Mesenchymal stem cell (in vitro differentiated cells and primary cell): ENCODE data around the gene MMP24OS.
A peak's percentile ranks its signal among the peaks of the same experiment; 100 is the strongest.

Experiments used
- DNase-seq: peaks from one replicate; pipeline ENCODE4 v3.0.0-alpha.2; 2013
- H2AFZ ChIP-seq: one replicate; pipeline ENCODE4 v1.6.1; 2013; ENCODE audit warnings: low read depth, mild to moderate bottlenecking, control low read depth, inconsistent platforms, low read length, moderate library complexity
- H2AK5ac ChIP-seq: 2 replicates; pipeline ENCODE4 v1.6.1; 2013; ENCODE audit warnings: low read length, moderate library complexity, mild to moderate bottlenecking, inconsistent platforms; ENCODE audit not compliant: severe bottlenecking
- H2BK120ac ChIP-seq: one replicate; pipeline ENCODE4 v1.6.1; 2013; ENCODE audit warnings: low read depth, mild to moderate bottlenecking, inconsistent platforms, low read length, moderate library complexity
- H2BK12ac ChIP-seq, 2 experiments: one replicate each; pipeline ENCODE4 v1.6.1; 2013; ENCODE audit warnings: inconsistent platforms in 2 of 2, low read length in 2 of 2, mild to moderate bottlenecking in 2 of 2, moderate library complexity in 2 of 2, control low read depth in 1 of 2
- H2BK15ac ChIP-seq: one replicate; pipeline ENCODE4 v1.6.1; 2013; ENCODE audit warnings: mild to moderate bottlenecking, low read depth, inconsistent platforms; ENCODE audit not compliant: poor library complexity, severe bottlenecking
- H2BK5ac ChIP-seq: 2 replicates; pipeline ENCODE4 v1.6.1; 2013; ENCODE audit warnings: low read depth, mild to moderate bottlenecking, low read length, control low read depth, inconsistent platforms; ENCODE audit not compliant: poor library complexity, severe bottlenecking
- H3K14ac ChIP-seq, 2 experiments: one replicate each; pipeline ENCODE4 v1.6.1; 2013; ENCODE audit warnings: inconsistent platforms in 2 of 2, low read length in 2 of 2, control low read depth in 1 of 2, mild to moderate bottlenecking in 1 of 2, moderate library complexity in 1 of 2
- H3K18ac ChIP-seq, 2 experiments: one replicate each; pipeline ENCODE4 v1.6.1; 2013; ENCODE audit warnings: inconsistent platforms in 2 of 2, low read length in 2 of 2, control low read depth in 1 of 2, low read depth in 1 of 2, mild to moderate bottlenecking in 1 of 2
- H3K23ac ChIP-seq, 2 experiments: one replicate each; pipeline ENCODE4 v1.6.1; 2013; ENCODE audit warnings: inconsistent platforms in 2 of 2, low read length in 2 of 2, mild to moderate bottlenecking in 2 of 2, moderate library complexity in 2 of 2, control low read depth in 1 of 2
- H3K27ac ChIP-seq: 2 replicates; pipeline ENCODE4 v1.5.1; 2013; ENCODE audit warnings: mild to moderate bottlenecking, moderate library complexity, low read length, control low read depth, inconsistent platforms; ENCODE audit not compliant: poor library complexity, severe bottlenecking
- H3K27me3 ChIP-seq, 2 experiments: 2 replicates each; pipeline versions ENCODE4 v1.6.1 to v1.7.0; 2013; ENCODE audit warnings: low read length in 2 of 2, mild to moderate bottlenecking in 2 of 2, moderate library complexity in 2 of 2, control low read depth in 1 of 2, inconsistent platforms in 1 of 2; ENCODE audit not compliant: control insufficient read depth in 1 of 2, insufficient read depth in 1 of 2
- H3K36me3 ChIP-seq, 2 experiments: 2 replicates each; pipeline versions ENCODE4 v1.6.1 to v1.7.0; 2013; ENCODE audit warnings: low read length in 2 of 2, control low read depth in 1 of 2, inconsistent platforms in 1 of 2, low read depth in 1 of 2, mild to moderate bottlenecking in 1 of 2; ENCODE audit not compliant: insufficient read depth in 2 of 2, control insufficient read depth in 1 of 2
- H3K4ac ChIP-seq, 2 experiments: one replicate each; pipeline ENCODE4 v1.6.1; 2013; ENCODE audit warnings: inconsistent platforms in 2 of 2, low read length in 2 of 2, mild to moderate bottlenecking in 2 of 2, moderate library complexity in 2 of 2, control low read depth in 1 of 2, low read depth in 1 of 2
- H3K4me1 ChIP-seq: 2 replicates; pipeline ENCODE4 v1.6.1; 2013; ENCODE audit warnings: low read depth, low read length, control low read depth; ENCODE audit not compliant: control insufficient read depth, insufficient read depth
- H3K4me2 ChIP-seq: 2 replicates; pipeline ENCODE4 v1.6.1; 2013; ENCODE audit warnings: low read length, mild to moderate bottlenecking, inconsistent platforms; ENCODE audit not compliant: poor library complexity, severe bottlenecking
- H3K4me3 ChIP-seq, 2 experiments: 2 replicates each; pipeline versions ENCODE4 v1.5.1 to v1.7.0; 2013; ENCODE audit warnings: low read length in 2 of 2, mild to moderate bottlenecking in 2 of 2, control low read depth in 1 of 2, low read depth in 1 of 2; ENCODE audit not compliant: insufficient read depth in 1 of 2
- H3K79me1 ChIP-seq: replicated peaks from 2 replicates; pipeline ENCODE4 v1.6.1; 2013; ENCODE audit warnings: mild to moderate bottlenecking, control low read depth, low read length, inconsistent platforms; ENCODE audit not compliant: poor library complexity, severe bottlenecking
- H3K9ac ChIP-seq: 2 replicates; pipeline ENCODE4 v1.7.0; 2013; ENCODE audit warnings: mild to moderate bottlenecking, low read length, moderate library complexity
- H3K9me3 ChIP-seq: 2 replicates; pipeline ENCODE4 v1.7.0; 2013; ENCODE audit warnings: mild to moderate bottlenecking, low read length; ENCODE audit not compliant: control insufficient read depth
- H4K8ac ChIP-seq: one replicate; pipeline ENCODE4 v1.6.1; 2013; ENCODE audit warnings: inconsistent platforms, mild to moderate bottlenecking, low read length, moderate library complexity
- H4K91ac ChIP-seq: one replicate; pipeline ENCODE4 v1.6.1; 2013; ENCODE audit warnings: mild to moderate bottlenecking, low read length, inconsistent platforms
- WGBS: methylation state at CpG from one replicate; pipeline ENCODE4 v1.1.7; 2013; ENCODE audit warnings: mixed read lengths; 5-methylcytosine and 5-hydroxymethylcytosine counted together

The MMP24OS gene

DNA sequence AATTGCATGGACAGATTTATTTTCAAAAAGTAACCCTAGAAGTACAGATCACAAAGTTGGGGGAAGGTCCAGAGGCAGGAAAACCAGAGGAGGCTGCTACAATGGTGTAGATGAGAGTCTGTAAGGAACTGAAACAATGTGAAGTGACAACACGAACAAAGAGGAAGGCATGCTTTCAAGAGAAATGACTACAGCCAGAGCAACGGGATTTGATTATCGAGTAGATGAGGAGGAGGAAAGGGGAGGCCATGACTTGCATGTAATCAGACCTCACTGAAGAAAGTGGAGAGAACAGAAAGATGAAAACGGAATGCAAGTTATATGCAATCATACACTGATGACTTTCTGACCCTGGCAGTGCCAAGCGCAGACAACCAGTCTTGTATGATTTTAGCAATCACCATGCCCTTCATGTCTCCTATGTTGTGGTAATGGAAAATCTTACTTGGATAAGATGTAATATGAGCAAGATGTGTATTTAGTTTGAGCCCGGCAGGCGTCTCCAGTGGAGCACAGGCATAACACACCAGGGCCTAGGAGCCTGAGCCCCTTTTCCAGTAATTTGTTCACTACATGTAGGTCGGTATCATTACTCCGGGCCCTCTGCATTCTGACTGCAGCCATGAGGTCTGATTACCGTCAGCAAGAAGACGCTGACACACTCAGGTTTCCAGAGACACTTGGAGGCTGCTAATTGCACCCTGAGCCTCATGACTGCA is 48.3 kb upstream of the MMP24OS start:
- peak overlapping the region in 1 of 2 experiments; percentile 10 for H3K4ac ChIP-seq
- no peak overlapping the region for H3K4me2 ChIP-seq
- H3K79me1 ChIP-seq, result peaks cover 4% of the 10 kb centered on the region
- H3K27ac ChIP-seq, result no peak overlapping the region
- WGBS, result 72% methylated on average over 11 of the region's 11 CpGs
- peaks cover 6% of the 10 kb centered on the region for H3K4me1 ChIP-seq
- H3K27me3 ChIP-seq, result no peaks in the 10 kb centered on the region
- no peak overlapping the region for H3K14ac ChIP-seq
- no peak overlapping the region for H4K91ac ChIP-seq
- peak overlapping the region; percentile 7 to 12 for H2BK12ac ChIP-seq
- H4K8ac ChIP-seq, result no peak overlapping the region
- H2AFZ ChIP-seq, result no peak overlapping the region
- DNase-seq, result no peak
- H3K9ac ChIP-seq, result no peak overlapping the region
- H3K4me3 ChIP-seq, result no peak overlapping the region
- H2BK120ac ChIP-seq, result no peak overlapping the region
- H3K18ac ChIP-seq, result peak overlapping the region in 1 of 2 experiments; percentile 30
- peak overlapping the region; percentile 50 for H2AK5ac ChIP-seq
- no peak overlapping the region for H3K23ac ChIP-seq
- H2BK5ac ChIP-seq, result no peak overlapping the region
- peaks cover 0 to 10% of the 10 kb centered on the region in 2 experiments for H3K36me3 ChIP-seq
- no peaks in the 10 kb centered on the region for H3K9me3 ChIP-seq
- no peak overlapping the region for H2BK15ac ChIP-seq

DNA sequence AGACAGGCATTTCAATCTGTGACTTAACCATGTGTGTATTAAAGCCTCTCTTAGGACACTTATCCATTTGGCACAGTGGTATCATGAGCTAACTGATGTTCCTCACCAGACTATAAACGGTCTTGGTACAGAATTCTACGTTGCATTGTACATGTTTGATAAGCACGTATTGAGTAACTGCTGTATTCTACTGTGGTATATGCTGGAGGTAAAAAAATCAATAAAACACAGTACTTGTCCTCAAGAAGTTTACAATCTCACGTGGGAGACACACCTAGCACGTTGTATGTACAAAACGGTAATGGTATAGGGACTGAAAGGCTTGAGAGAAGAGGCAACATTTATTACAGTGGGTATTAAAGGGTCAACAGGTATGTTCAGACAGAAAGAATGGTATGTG is 47.5 kb upstream of the MMP24OS start:
- WGBS, result 94% methylated on average over 6 of the region's 6 CpGs
- no peak overlapping the region for H3K14ac ChIP-seq
- H3K79me1 ChIP-seq, result peaks cover 4% of the 10 kb centered on the region
- no peak overlapping the region for H4K8ac ChIP-seq
- no peaks in the 10 kb centered on the region for H3K27me3 ChIP-seq
- H2BK15ac ChIP-seq, result no peak overlapping the region
- no peak overlapping the region for H3K4ac ChIP-seq
- no peak overlapping the region for H3K23ac ChIP-seq
- no peak overlapping the region for H2BK5ac ChIP-seq
- no peak overlapping the region for H3K27ac ChIP-seq
- no peak overlapping the region for H3K4me3 ChIP-seq
- peak overlapping the region; percentile 89 for H2AK5ac ChIP-seq
- no peak overlapping the region for H3K18ac ChIP-seq
- no peaks in the 10 kb centered on the region for H3K9me3 ChIP-seq
- H2AFZ ChIP-seq, result no peak overlapping the region
- H3K4me1 ChIP-seq, result peaks cover 9% of the 10 kb centered on the region
- H3K4me2 ChIP-seq, result no peak overlapping the region
- H2BK12ac ChIP-seq, result no peak overlapping the region
- no peak for DNase-seq
- no peak overlapping the region for H3K9ac ChIP-seq
- H4K91ac ChIP-seq, result no peak overlapping the region
- H3K36me3 ChIP-seq, result peaks cover 0 to 10% of the 10 kb centered on the region in 2 experiments
- H2BK120ac ChIP-seq, result no peak overlapping the region

DNA sequence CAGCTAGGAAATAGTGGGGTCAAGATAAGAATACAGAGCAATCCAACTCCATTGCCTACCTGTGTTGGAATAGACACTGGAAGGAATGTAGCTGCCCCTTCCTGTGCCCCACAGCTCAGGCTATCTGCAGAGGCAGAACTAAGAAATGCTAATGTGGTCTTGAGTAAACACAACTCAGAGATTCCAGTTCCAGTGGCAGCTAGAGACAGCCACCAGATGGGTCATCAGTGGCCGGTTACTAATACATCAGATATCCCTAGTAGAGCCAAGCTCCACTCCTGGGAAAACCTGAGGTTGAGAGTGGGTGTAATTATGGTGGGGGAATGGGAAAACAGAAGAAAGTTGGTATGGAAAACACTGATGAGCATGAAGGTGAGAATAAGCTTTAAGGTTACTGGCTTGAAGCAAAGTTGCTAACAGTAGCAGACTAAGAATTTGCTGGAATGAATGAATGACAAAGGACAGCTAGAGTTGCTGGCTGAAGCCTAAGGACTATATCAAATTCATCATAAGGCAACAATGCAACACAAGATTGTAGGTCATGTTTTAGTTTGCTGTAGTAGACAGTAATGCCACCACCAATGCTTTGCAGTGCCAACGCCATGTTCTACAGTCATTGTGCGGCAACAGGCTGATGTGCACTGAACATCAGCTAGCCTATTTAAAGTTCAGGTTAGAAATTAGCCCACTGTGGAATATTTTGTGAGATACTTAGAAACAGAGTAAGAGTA is 42.6 kb upstream of the MMP24OS start:
- H2BK5ac ChIP-seq, result peak overlapping the region; percentile 98
- peak overlapping the region; percentile 32 to 44 for H2BK12ac ChIP-seq
- 72% methylated on average over 3 of the region's 3 CpGs for WGBS
- no peak overlapping the region for H4K91ac ChIP-seq
- no peak overlapping the region for H2AFZ ChIP-seq
- peak overlapping the region; percentile 30 for H2BK120ac ChIP-seq
- no peaks in the 10 kb centered on the region for H3K27me3 ChIP-seq
- H3K4me3 ChIP-seq, result peak overlapping the region in 1 of 2 experiments; percentile 1
- no peak overlapping the region for H3K4me2 ChIP-seq
- H3K9ac ChIP-seq, result peak overlapping the region; percentile 25
- peak overlapping the region; percentile 21 for H2BK15ac ChIP-seq
- H3K4ac ChIP-seq, result peak overlapping the region in 1 of 2 experiments; percentile 19
- H3K9me3 ChIP-seq, result no peaks in the 10 kb centered on the region
- H3K18ac ChIP-seq, result peak overlapping the region; percentile 16 to 70
- H3K23ac ChIP-seq, result no peak overlapping the region
- peaks cover 16% of the 10 kb centered on the region for H3K4me1 ChIP-seq
- peaks cover 3 to 4% of the 10 kb centered on the region in 2 experiments for H3K36me3 ChIP-seq
- peak overlapping the region; percentile 82 for H2AK5ac ChIP-seq
- H4K8ac ChIP-seq, result peak overlapping the region; percentile 33
- no peak overlapping the region for H3K14ac ChIP-seq
- peaks cover 8% of the 10 kb centered on the region for H3K79me1 ChIP-seq
- peak overlapping the region; percentile 100 for H3K27ac ChIP-seq
- DNase-seq, result peak; percentile 85

DNA sequence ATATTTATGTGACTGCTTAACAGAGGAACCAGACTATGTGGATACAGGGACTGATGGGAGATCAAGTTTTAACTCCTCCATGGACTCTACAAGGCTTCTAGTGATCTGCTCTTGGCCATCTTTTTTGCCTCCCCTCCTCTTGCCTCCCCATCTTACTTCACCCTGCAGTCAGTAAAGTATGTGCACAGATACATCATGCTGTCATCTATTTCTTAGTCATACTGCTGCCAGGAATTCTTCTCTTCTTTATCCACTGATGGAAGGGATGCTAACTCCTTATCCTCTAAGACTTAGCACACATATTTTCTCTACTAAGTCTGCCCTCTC is 41.9 kb upstream of the MMP24OS start:
- H2BK15ac ChIP-seq, result no peak overlapping the region
- H3K9ac ChIP-seq, result peak overlapping the region; percentile 58
- H4K8ac ChIP-seq, result no peak overlapping the region
- peak overlapping the region; percentile 100 for H3K27ac ChIP-seq
- H3K27me3 ChIP-seq, result no peaks in the 10 kb centered on the region
- no peaks in the 10 kb centered on the region for H3K9me3 ChIP-seq
- peak overlapping the region in 1 of 2 experiments; percentile 7 for H3K4ac ChIP-seq
- H2AFZ ChIP-seq, result no peak overlapping the region
- no peak overlapping the region for H3K4me2 ChIP-seq
- H2AK5ac ChIP-seq, result peak overlapping the region; percentile 91
- peaks cover 0 to 3% of the 10 kb centered on the region in 2 experiments for H3K36me3 ChIP-seq
- H3K18ac ChIP-seq, result peak overlapping the region in 1 of 2 experiments; percentile 38
- H3K23ac ChIP-seq, result no peak overlapping the region
- H2BK120ac ChIP-seq, result peak overlapping the region; percentile 57
- peaks cover 22% of the 10 kb centered on the region for H3K4me1 ChIP-seq
- H2BK5ac ChIP-seq, result peak overlapping the region; percentile 98
- no peak overlapping the region for H3K14ac ChIP-seq
- H3K4me3 ChIP-seq, result peak overlapping the region in 1 of 2 experiments; percentile 1
- H3K79me1 ChIP-seq, result peaks cover 12% of the 10 kb centered on the region
- DNase-seq, result peak; percentile 66
- no peak overlapping the region for H4K91ac ChIP-seq
- peak overlapping the region; percentile 46 to 54 for H2BK12ac ChIP-seq
